GM23248 (cell line): Measurements from ENCODE around the gene DYRK1A.

Experiments used
- EZH2 ChIP-seq: fragments of 200-600 bp; sonication (generic); IDR thresholded peaks from 2 replicates; pipeline ENCODE4 v1.6.1; 2018; ENCODE audit warnings: antibody characterized with exemption, mild to moderate bottlenecking; ENCODE audit not compliant: insufficient read depth, poor library complexity, severe bottlenecking
- EZH2phosphoT487 ChIP-seq: fragments of 200-600 bp; sonication (generic); IDR thresholded peaks from 2 replicates; pipeline ENCODE4 v1.6.1; 2018; ENCODE audit warnings: antibody characterized with exemption, moderate library complexity, mild to moderate bottlenecking, low read depth; ENCODE audit not compliant: insufficient read depth

GRCh38 chr21:37425684-37426083, 59.1 kb downstream of the DYRK1A start:
- TF ChIP-seq EZH2phosphoT487 (no peak), EZH2 (no peak)
